ENCODE measurements around the gene DPYSL3.
A peak's percentile ranks its signal among the peaks of the same experiment; 100 is the strongest.

The DPYSL3 gene

GRCh38 chr5:147472664-147473475, 37.0 kb downstream of the DPYSL3 start:
- DNase-seq (ENCODE audit: low read depth), result no peak

- no peak for DNase-seq (ENCODE audit: low read depth)
Observed at GRCh38 chr5:147467973-147468508, 41.8 kb downstream of the DPYSL3 start.

GRCh38 chr5:147466360-147466980, 43.4 kb downstream of the DPYSL3 start:
- no peak for DNase-seq (ENCODE audit: low read depth)

- DNase-seq (ENCODE audit: low read depth), result no peak
Observed at GRCh38 chr5:147465747-147466146, 44.1 kb downstream of the DPYSL3 start.

- DNase-seq (ENCODE audit: low read depth), result no peak
Observed at GRCh38 chr5:147464211-147464610, 45.7 kb downstream of the DPYSL3 start.

GRCh38 chr5:147461915-147462314, 48.0 kb downstream of the DPYSL3 start:
- DNase-seq (ENCODE audit: low read depth), result no peak

- DNase-seq (ENCODE audit: low read depth), result no peak
Observed at GRCh38 chr5:147460380-147460779, 49.5 kb downstream of the DPYSL3 start.

- DNase-seq (ENCODE audit: low read depth), result no peak
Observed at GRCh38 chr5:147458581-147458980, 51.3 kb downstream of the DPYSL3 start.

GRCh38 chr5:147455822-147456450, 53.9 kb downstream of the DPYSL3 start:
- no peak for DNase-seq (ENCODE audit: low read depth)

- DNase-seq (ENCODE audit: low read depth), result no peak
Observed at GRCh38 chr5:147454996-147455677, 54.7 kb downstream of the DPYSL3 start.

GRCh38 chr5:147453875-147454814, 55.7 kb downstream of the DPYSL3 start:
- peak; percentile 47 for DNase-seq (ENCODE audit: low read depth)

- no peak for DNase-seq (ENCODE audit: low read depth)
Observed at GRCh38 chr5:147452165-147452811, 57.6 kb downstream of the DPYSL3 start.

GRCh38 chr5:147451193-147451592, 58.7 kb downstream of the DPYSL3 start:
- no peak for DNase-seq (ENCODE audit: low read depth)

GRCh38 chr5:147450606-147451005, 59.3 kb downstream of the DPYSL3 start:
- no peak for DNase-seq (ENCODE audit: low read depth)

- no peak for DNase-seq (ENCODE audit: low read depth)
Observed at GRCh38 chr5:147448766-147449165, 61.1 kb downstream of the DPYSL3 start.

GRCh38 chr5:147446523-147446922, 63.3 kb downstream of the DPYSL3 start:
- DNase-seq (ENCODE audit: low read depth), result no peak

- no peak for DNase-seq (ENCODE audit: low read depth)
Observed at GRCh38 chr5:147445917-147446316, 64.0 kb downstream of the DPYSL3 start.

- no peak for DNase-seq (ENCODE audit: low read depth)
Observed at GRCh38 chr5:147445090-147445489, 64.8 kb downstream of the DPYSL3 start.

- no peak for DNase-seq (ENCODE audit: low read depth)
Observed at GRCh38 chr5:147442224-147442623, 67.6 kb downstream of the DPYSL3 start.

GRCh38 chr5:147441191-147441695, 68.6 kb downstream of the DPYSL3 start:
- DNase-seq (ENCODE audit: low read depth), result no peak

Measured in stimulated activated CD8-positive, alpha-beta memory T cell treated with anti-CD3 and anti-CD28 coated beads, Interleukin-15, amount 100 ng/mL, for 1 hour (primary cell).